ENCODE measurements around the gene PERM1. TPM values are rescaled to one million over a fixed set of nuclear protein-coding genes. Genes with fewer than 3 reads are reported as not detected.

The PERM1 gene
- total and polyA plus RNA-seq, 9 of the 15 experiments (the other 6 are each of a cell fraction or from before 2014, with no cell fraction given) = not detected

GRCh38 chr1:964691-965525 lies 17.0 kb downstream of the PERM1 start:
- BruUV-seq (replicated peaks) = no TSS peak
- H3K4me3 ChIP-seq = no peak overlapping the region

More at GRCh38 chr1:964691-965525, 17.0 kb downstream of the PERM1 start:
- H3K79me2 ChIP-seq (ENCODE audit: control insufficient read depth, insufficient read depth, low read length) = peaks cover 14% of the 10 kb centered on the region; the same call in 2 of the 3 replicates
- no peaks in the 10 kb centered on the region; a peak in 1 of 5 replicates for H3K27me3 ChIP-seq (ENCODE audit: control insufficient read depth in 2 of 2, insufficient read depth in 2 of 2, low read length in 2 of 2)
- in situ Hi-C loops (cut with MboI) = no loop called here
- POLR2A ChIA-PET = interaction anchor here (0.6 to 0.7 kb wide), 2 partner anchors 10 to 27 kb away, joined by 3 read pairs; no protein-coding TSS in a partner anchor
- no peak overlapping the region for H3K27ac ChIP-seq (ENCODE audit: extremely low read depth, low read depth, low read length)
- no peak for TF ChIP-seq POLR2H (tag; IDR thresholded peaks at IDR 0.05; ENCODE audit: low read depth)
- TF ChIP-seq FOXJ2 (tag; IDR thresholded peaks at IDR 0.05) = no peak
- TF ChIP-seq ZBTB33 (CRISPR knock-in tag; IDR thresholded peaks at IDR 0.05) = peak; percentile 61
- peak; percentile 37 for TF ChIP-seq RBFOX2 (IDR thresholded peaks at IDR 0.05; ENCODE audit: low read depth, low read length)
- intact Hi-C loops (cut with micrococcal nuclease) = no loop called here
- H2AFZ ChIP-seq (ENCODE audit: low read depth, low read length) = no peak overlapping the region
- no peak for FAIRE-seq
- peaks cover 42% of the 10 kb centered on the region; the same call in 2 of the 3 replicates for H3K36me3 ChIP-seq (ENCODE audit: control insufficient read depth, insufficient read depth, low read length)
- ATAC-seq = no peak
- H3K4me1 ChIP-seq (replicated peaks in 1 of 2; ENCODE audit: control insufficient read depth in 2 of 2, insufficient read depth in 2 of 2, low read length in 2 of 2) = peaks cover 20 to 74% of the 10 kb centered on the region in 2 experiments
- no peak overlapping the region for H3K9ac ChIP-seq (ENCODE audit: insufficient read depth in 1 of 2, low read depth in 2 of 2, low read length in 2 of 2)
- CTCF ChIA-PET (ENCODE audit: low intra/inter-chr PET ratio) = no interaction called here
- H3K9me3 ChIP-seq (replicated peaks; ENCODE audit: control insufficient read depth, insufficient read depth, low read depth, low read length) = peaks cover 6% of the 10 kb centered on the region
- no peaks in the 10 kb centered on the region for H4K20me1 ChIP-seq (replicated peaks; ENCODE audit: control insufficient read depth, insufficient read depth, low read length)
- no peaks in the 10 kb centered on the region for H3K9me1 ChIP-seq (ENCODE audit: control insufficient read depth, insufficient read depth, low read length)
- WGBS (ENCODE audit: insufficient coverage, low coverage, missing lambda C conversion rate) = 88% methylated on average over 30 of the region's 51 CpGs
- H3K4me2 ChIP-seq (ENCODE audit: insufficient read depth, low read length) = no peak overlapping the region
- no peak for DNase-seq (ENCODE audit: extremely low read depth in 1 of 4, low spot score in 3 of 4)

All from K562 (cell line).